Breast epithelium (tissue), 3 donors: ENCODE data around the gene CBL.

ENCODE experiments used
- CTCF ChIP-seq, 3 donors: fragments of 450-650 bp; IDR thresholded peaks; one replicate each; pipeline ENCODE4 v1.5.1; 2016 to 2017; ENCODE audit warnings: antibody characterized with exemption in 3 of 3, mild to moderate bottlenecking in 3 of 3, moderate library complexity in 3 of 3
- POLR2A ChIP-seq: fragments of 450-650 bp; IDR thresholded peaks from one replicate; pipeline ENCODE4 v1.6.1; 2016; ENCODE audit warnings: antibody characterized with exemption, mild to moderate bottlenecking, moderate library complexity

DNA sequence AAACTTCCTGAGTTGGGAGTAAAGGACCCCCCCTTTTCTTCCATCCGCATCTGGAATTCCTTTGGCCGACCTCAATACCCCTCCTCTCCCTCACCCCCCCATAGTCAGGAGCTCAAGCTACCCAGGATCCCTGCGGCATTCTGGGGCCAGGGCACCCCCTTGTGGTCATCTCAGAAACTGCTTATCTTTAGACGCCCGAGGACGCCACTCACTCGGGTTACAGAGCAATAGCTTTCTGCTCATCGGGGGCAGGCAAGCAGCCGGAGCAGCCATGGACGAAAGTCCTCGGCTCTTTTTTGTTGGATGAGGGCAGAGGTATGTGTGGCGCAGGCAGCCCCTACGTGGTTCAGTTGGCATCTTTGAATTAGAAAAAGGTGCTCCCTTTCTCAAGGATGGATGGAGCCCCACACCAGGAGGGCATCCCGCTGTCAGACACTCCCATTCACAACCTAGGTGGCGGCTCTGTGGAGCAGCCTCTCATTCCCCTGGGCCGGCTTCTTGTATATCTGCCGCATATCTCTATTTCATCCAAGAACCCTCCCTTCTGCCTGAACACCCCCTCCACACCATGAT, 132.3 kb downstream of the CBL start:
- no peak for TF ChIP-seq POLR2A
- peak; percentile 68 to 81 (median 74) for TF ChIP-seq CTCF (IDR thresholded peaks at IDR 0.05)
